Gastroesophageal sphincter (tissue), 3 donors: ENCODE measurements around the gene SPOCK2.

Experiments
- CTCF ChIP-seq, 4 experiments: fragments of 200-600 bp in 2 of 4; fragments of 450-650 bp in 2 of 4; sonication (generic) in 1 of 4; IDR thresholded peaks; one replicate each; pipeline ENCODE4 v1.5.1; 2017 to 2019; ENCODE audit warnings: antibody characterized with exemption in 4 of 4, mild to moderate bottlenecking in 2 of 4, moderate library complexity in 2 of 4
- POLR2A ChIP-seq, 2 donors: fragments of 450-650 bp; IDR thresholded peaks; one replicate each; pipeline ENCODE4 v1.6.1; 2017; ENCODE audit warnings: antibody characterized with exemption in 2 of 2, mild to moderate bottlenecking in 2 of 2, moderate library complexity in 1 of 2

DNA sequence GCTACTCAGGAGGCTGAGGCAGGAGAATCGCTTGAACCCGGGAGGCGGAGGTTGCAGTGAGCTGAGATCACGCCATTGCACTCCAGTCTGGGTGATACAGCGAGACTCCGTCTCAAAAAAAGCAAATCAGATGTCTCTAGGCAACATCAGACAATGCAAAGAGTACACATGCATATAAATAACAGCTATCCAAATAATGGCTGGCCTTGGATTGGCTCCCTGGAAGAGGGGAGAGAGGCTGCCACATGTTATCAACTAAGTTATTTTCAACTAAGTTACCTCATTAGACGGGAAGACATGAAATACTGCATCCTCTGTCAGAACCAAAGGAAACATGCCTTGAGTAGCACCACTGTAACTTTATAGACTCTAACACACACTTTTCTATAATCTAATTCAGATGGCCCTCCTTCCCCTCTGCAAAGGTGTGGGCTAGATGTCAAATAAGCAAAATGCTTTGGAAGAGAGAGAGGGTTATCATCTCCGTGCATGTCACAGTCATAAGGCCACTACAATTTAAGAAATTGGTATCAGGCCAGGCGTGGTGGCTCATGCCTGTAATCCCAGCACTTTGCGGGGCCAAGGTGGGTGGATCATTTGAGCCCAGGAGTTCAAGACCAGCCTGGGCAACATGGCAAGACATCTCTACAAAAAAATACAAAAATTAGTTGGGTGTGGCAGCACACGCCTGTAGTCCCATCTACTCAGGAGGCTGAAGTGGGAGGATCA is 22.5 kb upstream of the SPOCK2 start:
- TF ChIP-seq POLR2A (IDR thresholded peaks at IDR 0.05) = no peak
- TF ChIP-seq CTCF (IDR thresholded peaks at IDR 0.05) = no peak
